Sigmoid colon (tissue), 4 donors: ENCODE data around the gene SLC17A7.

ENCODE experiments used
- CTCF ChIP-seq, 4 experiments: fragments of 450-650 bp in 3 of 4; fragments of 200-600 bp in 1 of 4; IDR thresholded peaks; one replicate each; pipeline ENCODE4 v1.5.1; 2016 to 2019; ENCODE audit warnings: antibody characterized with exemption in 4 of 4, mild to moderate bottlenecking in 3 of 4, moderate library complexity in 2 of 4
- EP300 ChIP-seq, 4 donors: sonication (generic); formaldehyde crosslinking; IDR thresholded peaks; one replicate each; pipeline ENCODE4 v1.6.1; 2017; ENCODE audit warnings: antibody characterized with exemption in 4 of 4
- POLR2A ChIP-seq, 2 donors: fragments of 450-650 bp; IDR thresholded peaks; one replicate each; pipeline ENCODE4 v1.6.1; 2016; ENCODE audit warnings: antibody characterized with exemption in 2 of 2, mild to moderate bottlenecking in 2 of 2, moderate library complexity in 2 of 2

GRCh38 chr19:49427339-49427738 is 14.0 kb downstream of the SLC17A7 start:
- no peak for TF ChIP-seq POLR2A (IDR thresholded peaks at IDR 0.05)
- TF ChIP-seq CTCF (IDR thresholded peaks at IDR 0.05) = no peak
- TF ChIP-seq EP300 (IDR thresholded peaks at IDR 0.05) = no peak
